ENCODE measurements around the gene FMN1.

GRCh38 chr15:32998182-32998581 lies 196.3 kb downstream of the FMN1 start:
- TF ChIP-seq CTCF (IDR thresholded peaks at IDR 0.05) (no peak), POLR2A (IDR thresholded peaks at IDR 0.05) (no peak)
